WERI-Rb-1 (cell line): ENCODE data around the gene ABI3.
A peak's percentile ranks its signal among the peaks of the same experiment; 100 is the strongest.

Source experiments
- DNase-seq: peaks from one replicate; pipeline ENCODE4 v3.0.0-alpha.2; 2020
- H3K27ac ChIP-seq: fragments of 250-450 bp; sonication (Bioruptor Pico); 2 replicates; pipeline ENCODE4 v1.5.1; 2020; ENCODE audit warnings: mild to moderate bottlenecking, moderate library complexity
- H3K27me3 ChIP-seq: fragments of 250-450 bp; sonication (Bioruptor Pico); 2 replicates; pipeline ENCODE4 v1.5.1; 2021; ENCODE audit warnings: mild to moderate bottlenecking, low read depth, moderate library complexity; ENCODE audit not compliant: insufficient read depth, severe bottlenecking
- H3K36me3 ChIP-seq: fragments of 250-450 bp; sonication (Bioruptor Pico); 2 replicates; pipeline ENCODE4 v1.5.1; 2020; ENCODE audit warnings: mild to moderate bottlenecking, moderate library complexity
- H3K4me3 ChIP-seq: 2 replicates; pipeline ENCODE4 v1.5.1; 2011; ENCODE audit warnings: low read depth, mild to moderate bottlenecking, control low read depth, low read length
- H3K9me3 ChIP-seq: fragments of 250-450 bp; sonication (Bioruptor Pico); 2 replicates; pipeline ENCODE4 v1.5.1; 2021; ENCODE audit warnings: mild to moderate bottlenecking, moderate library complexity; ENCODE audit not compliant: severe bottlenecking
- CTCF ChIP-seq: IDR thresholded peaks from 2 replicates; pipeline ENCODE4 v1.5.1; 2011; ENCODE audit warnings: low read depth, mild to moderate bottlenecking, control low read depth, inconsistent platforms, low read length

ABI3 gene

GRCh38 chr17:49214676-49215360, 4.3 kb downstream of the ABI3 start:
- H3K27ac ChIP-seq = no peak overlapping the region
- H3K27me3 ChIP-seq = no peaks in the 10 kb centered on the region
- H3K4me3 ChIP-seq = no peak overlapping the region

GRCh38 chr17:49216482-49216881, 6.0 kb downstream of the ABI3 start:
- DNase-seq = no peak
- no peak for TF ChIP-seq CTCF
- no peaks in the 10 kb centered on the region for H3K36me3 ChIP-seq
- no peaks in the 10 kb centered on the region for H3K27me3 ChIP-seq
- H3K27ac ChIP-seq = no peak overlapping the region
- no peaks in the 10 kb centered on the region for H3K9me3 ChIP-seq
- no peak overlapping the region for H3K4me3 ChIP-seq

More at GRCh38 chr17:49214676-49215360, 4.3 kb downstream of the ABI3 start:
- no peak for TF ChIP-seq CTCF
- H3K9me3 ChIP-seq = no peaks in the 10 kb centered on the region
- no peaks in the 10 kb centered on the region for H3K36me3 ChIP-seq
- DNase-seq = no peak

- no peak for DNase-seq
- no peak for TF ChIP-seq CTCF
- H3K27ac ChIP-seq = no peak overlapping the region
Measured at GRCh38 chr17:49216953-49217650, 6.6 kb downstream of the ABI3 start.

GRCh38 chr17:49217651-49218413, 7.3 kb downstream of the ABI3 start:
- Histone ChIP-seq H3K36me3 (no peaks in the 10 kb centered on the region), H3K4me3 (no peak overlapping the region), H3K27ac (no peak overlapping the region), H3K9me3 (no peaks in the 10 kb centered on the region), H3K27me3 (no peaks in the 10 kb centered on the region)
- DNase-seq = no peak
- no peak for TF ChIP-seq CTCF

More at GRCh38 chr17:49216953-49217650, 6.6 kb downstream of the ABI3 start:
- Histone ChIP-seq H3K36me3 (no peaks in the 10 kb centered on the region), H3K4me3 (no peak overlapping the region), H3K27me3 (no peaks in the 10 kb centered on the region), H3K9me3 (no peaks in the 10 kb centered on the region)

- H3K27ac ChIP-seq = no peak overlapping the region
- peak; percentile 60 for TF ChIP-seq CTCF
- H3K36me3 ChIP-seq = no peaks in the 10 kb centered on the region
- no peak overlapping the region for H3K4me3 ChIP-seq
- DNase-seq = peak; percentile 51
- no peaks in the 10 kb centered on the region for H3K9me3 ChIP-seq
- no peaks in the 10 kb centered on the region for H3K27me3 ChIP-seq
Measured at GRCh38 chr17:49218941-49219913, 8.7 kb downstream of the ABI3 start.
